22Rv1 (cell line): ENCODE results near the gene GIMAP7.

ENCODE experiments used
- ZFX ChIP-seq: fragments of 450-650 bp; IDR thresholded peaks from 2 replicates; pipeline ENCODE4 v1.6.1; 2017; ENCODE audit warnings: antibody characterized with exemption, borderline replicate concordance
- TF ChIP-seq, protein P1 (sequence below): fragments of 450-650 bp; IDR thresholded peaks from 2 replicates; pipeline ENCODE4 v1.5.1; 2017; ENCODE audit warnings: mild to moderate bottlenecking

GRCh38 chr7:150507947-150508602 lies 6.6 kb upstream of the GIMAP7 start:
- TF ChIP-seq, protein P1, sequence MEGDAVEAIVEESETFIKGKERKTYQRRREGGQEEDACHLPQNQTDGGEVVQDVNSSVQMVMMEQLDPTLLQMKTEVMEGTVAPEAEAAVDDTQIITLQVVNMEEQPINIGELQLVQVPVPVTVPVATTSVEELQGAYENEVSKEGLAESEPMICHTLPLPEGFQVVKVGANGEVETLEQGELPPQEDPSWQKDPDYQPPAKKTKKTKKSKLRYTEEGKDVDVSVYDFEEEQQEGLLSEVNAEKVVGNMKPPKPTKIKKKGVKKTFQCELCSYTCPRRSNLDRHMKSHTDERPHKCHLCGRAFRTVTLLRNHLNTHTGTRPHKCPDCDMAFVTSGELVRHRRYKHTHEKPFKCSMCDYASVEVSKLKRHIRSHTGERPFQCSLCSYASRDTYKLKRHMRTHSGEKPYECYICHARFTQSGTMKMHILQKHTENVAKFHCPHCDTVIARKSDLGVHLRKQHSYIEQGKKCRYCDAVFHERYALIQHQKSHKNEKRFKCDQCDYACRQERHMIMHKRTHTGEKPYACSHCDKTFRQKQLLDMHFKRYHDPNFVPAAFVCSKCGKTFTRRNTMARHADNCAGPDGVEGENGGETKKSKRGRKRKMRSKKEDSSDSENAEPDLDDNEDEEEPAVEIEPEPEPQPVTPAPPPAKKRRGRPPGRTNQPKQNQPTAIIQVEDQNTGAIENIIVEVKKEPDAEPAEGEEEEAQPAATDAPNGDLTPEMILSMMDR, result no peak
- no peak for TF ChIP-seq ZFX
